Measurements from ENCODE around the gene SELENOO.

SELENOO gene

GRCh38 chr22:50220603-50221409, 20.0 kb downstream of the SELENOO start:
- no peaks in the 10 kb centered on the region for H3K9me3 ChIP-seq (ENCODE audit: control insufficient read depth, low read length)
- no peak overlapping the region for H3K9ac ChIP-seq (ENCODE audit: low read length)
- H3K4me3 ChIP-seq (ENCODE audit: low read length): no peak overlapping the region
- peaks cover 32% of the 10 kb centered on the region for H3K36me3 ChIP-seq (ENCODE audit: control insufficient read depth, insufficient read depth, low read length)
- H3K4me1 ChIP-seq (ENCODE audit: control insufficient read depth, insufficient read depth, low read length): peaks cover 6% of the 10 kb centered on the region
- no peaks in the 10 kb centered on the region for H3K27me3 ChIP-seq (ENCODE audit: control insufficient read depth, insufficient read depth, low read length)

- Histone ChIP-seq H3K27me3 (ENCODE audit: control insufficient read depth, insufficient read depth, low read length) (no peaks in the 10 kb centered on the region), H3K4me1 (ENCODE audit: control insufficient read depth, insufficient read depth, low read length) (peaks cover 6% of the 10 kb centered on the region), H3K4me3 (ENCODE audit: low read length) (no peak overlapping the region), H3K36me3 (ENCODE audit: control insufficient read depth, insufficient read depth, low read length) (peaks cover 28% of the 10 kb centered on the region), H3K9ac (ENCODE audit: low read length) (no peak overlapping the region), H3K9me3 (ENCODE audit: control insufficient read depth, low read length) (no peaks in the 10 kb centered on the region)
These were observed 20.8 kb downstream of the SELENOO start for GRCh38 chr22:50221410-50222300.

- no peaks in the 10 kb centered on the region for H3K27me3 ChIP-seq (ENCODE audit: control insufficient read depth, insufficient read depth, low read length)
- H3K9me3 ChIP-seq (ENCODE audit: control insufficient read depth, low read length): no peaks in the 10 kb centered on the region
- H3K36me3 ChIP-seq (ENCODE audit: control insufficient read depth, insufficient read depth, low read length): peaks cover 27% of the 10 kb centered on the region
- peaks cover 6% of the 10 kb centered on the region for H3K4me1 ChIP-seq (ENCODE audit: control insufficient read depth, insufficient read depth, low read length)
- H3K4me3 ChIP-seq (ENCODE audit: low read length): no peak overlapping the region
- H3K9ac ChIP-seq (ENCODE audit: low read length): no peak overlapping the region
These were observed 21.7 kb downstream of the SELENOO start for GRCh38 chr22:50222508-50222907.

GRCh38 chr22:50224071-50224470, 23.3 kb downstream of the SELENOO start:
- Histone ChIP-seq H3K9me3 (ENCODE audit: control insufficient read depth, low read length) (no peaks in the 10 kb centered on the region), H3K9ac (ENCODE audit: low read length) (no peak overlapping the region), H3K36me3 (ENCODE audit: control insufficient read depth, insufficient read depth, low read length) (peaks cover 27% of the 10 kb centered on the region), H3K4me1 (ENCODE audit: control insufficient read depth, insufficient read depth, low read length) (peaks cover 6% of the 10 kb centered on the region), H3K4me3 (ENCODE audit: low read length) (no peak overlapping the region), H3K27me3 (ENCODE audit: control insufficient read depth, insufficient read depth, low read length) (no peaks in the 10 kb centered on the region)

GRCh38 chr22:50225200-50225969, 24.6 kb downstream of the SELENOO start:
- H3K36me3 ChIP-seq (ENCODE audit: control insufficient read depth, insufficient read depth, low read length): peaks cover 24% of the 10 kb centered on the region
- H3K9me3 ChIP-seq (ENCODE audit: control insufficient read depth, low read length): no peaks in the 10 kb centered on the region
- H3K27me3 ChIP-seq (ENCODE audit: control insufficient read depth, insufficient read depth, low read length): no peaks in the 10 kb centered on the region
- no peaks in the 10 kb centered on the region for H3K4me1 ChIP-seq (ENCODE audit: control insufficient read depth, insufficient read depth, low read length)
- no peak overlapping the region for H3K4me3 ChIP-seq (ENCODE audit: low read length)
- H3K9ac ChIP-seq (ENCODE audit: low read length): no peak overlapping the region

GRCh38 chr22:50226063-50226874, 25.5 kb downstream of the SELENOO start:
- Histone ChIP-seq H3K4me3 (ENCODE audit: low read length) (no peak overlapping the region), H3K9me3 (ENCODE audit: control insufficient read depth, low read length) (no peaks in the 10 kb centered on the region), H3K4me1 (ENCODE audit: control insufficient read depth, insufficient read depth, low read length) (no peaks in the 10 kb centered on the region), H3K27me3 (ENCODE audit: control insufficient read depth, insufficient read depth, low read length) (no peaks in the 10 kb centered on the region), H3K9ac (ENCODE audit: low read length) (no peak overlapping the region), H3K36me3 (ENCODE audit: control insufficient read depth, insufficient read depth, low read length) (peaks cover 17% of the 10 kb centered on the region)

GRCh38 chr22:50226875-50227165, 26.0 kb downstream of the SELENOO start:
- no peaks in the 10 kb centered on the region for H3K27me3 ChIP-seq (ENCODE audit: control insufficient read depth, insufficient read depth, low read length)
- no peak overlapping the region for H3K9ac ChIP-seq (ENCODE audit: low read length)
- H3K4me3 ChIP-seq (ENCODE audit: low read length): no peak overlapping the region
- H3K9me3 ChIP-seq (ENCODE audit: control insufficient read depth, low read length): no peaks in the 10 kb centered on the region
- H3K4me1 ChIP-seq (ENCODE audit: control insufficient read depth, insufficient read depth, low read length): no peaks in the 10 kb centered on the region
- peaks cover 15% of the 10 kb centered on the region for H3K36me3 ChIP-seq (ENCODE audit: control insufficient read depth, insufficient read depth, low read length)

- H3K9me3 ChIP-seq (ENCODE audit: control insufficient read depth, low read length): no peaks in the 10 kb centered on the region
- no peaks in the 10 kb centered on the region for H3K4me1 ChIP-seq (ENCODE audit: control insufficient read depth, insufficient read depth, low read length)
- H3K9ac ChIP-seq (ENCODE audit: low read length): no peak overlapping the region
- H3K27me3 ChIP-seq (ENCODE audit: control insufficient read depth, insufficient read depth, low read length): no peaks in the 10 kb centered on the region
- no peak overlapping the region for H3K4me3 ChIP-seq (ENCODE audit: low read length)
- H3K36me3 ChIP-seq (ENCODE audit: control insufficient read depth, insufficient read depth, low read length): peaks cover 7% of the 10 kb centered on the region
These were observed 26.9 kb downstream of the SELENOO start for GRCh38 chr22:50227579-50228215.

- no peaks in the 10 kb centered on the region for H3K9me3 ChIP-seq (ENCODE audit: control insufficient read depth, low read length)
- H3K36me3 ChIP-seq (ENCODE audit: control insufficient read depth, insufficient read depth, low read length): peaks cover 3% of the 10 kb centered on the region
- no peak overlapping the region for H3K4me3 ChIP-seq (ENCODE audit: low read length)
- H3K4me1 ChIP-seq (ENCODE audit: control insufficient read depth, insufficient read depth, low read length): no peaks in the 10 kb centered on the region
- no peaks in the 10 kb centered on the region for H3K27me3 ChIP-seq (ENCODE audit: control insufficient read depth, insufficient read depth, low read length)
- no peak overlapping the region for H3K9ac ChIP-seq (ENCODE audit: low read length)
These were observed 27.6 kb downstream of the SELENOO start for GRCh38 chr22:50228366-50228765.

GRCh38 chr22:50229370-50229769, 28.6 kb downstream of the SELENOO start:
- Histone ChIP-seq H3K4me3 (ENCODE audit: low read length) (no peak overlapping the region), H3K9me3 (ENCODE audit: control insufficient read depth, low read length) (no peaks in the 10 kb centered on the region), H3K36me3 (ENCODE audit: control insufficient read depth, insufficient read depth, low read length) (peaks cover 3% of the 10 kb centered on the region), H3K27me3 (ENCODE audit: control insufficient read depth, insufficient read depth, low read length) (no peaks in the 10 kb centered on the region), H3K9ac (ENCODE audit: low read length) (no peak overlapping the region), H3K4me1 (ENCODE audit: control insufficient read depth, insufficient read depth, low read length) (no peaks in the 10 kb centered on the region)

Data from mucosa of stomach (tissue), 1 donor.